ENCODE data around the gene TMA7.

DNA sequence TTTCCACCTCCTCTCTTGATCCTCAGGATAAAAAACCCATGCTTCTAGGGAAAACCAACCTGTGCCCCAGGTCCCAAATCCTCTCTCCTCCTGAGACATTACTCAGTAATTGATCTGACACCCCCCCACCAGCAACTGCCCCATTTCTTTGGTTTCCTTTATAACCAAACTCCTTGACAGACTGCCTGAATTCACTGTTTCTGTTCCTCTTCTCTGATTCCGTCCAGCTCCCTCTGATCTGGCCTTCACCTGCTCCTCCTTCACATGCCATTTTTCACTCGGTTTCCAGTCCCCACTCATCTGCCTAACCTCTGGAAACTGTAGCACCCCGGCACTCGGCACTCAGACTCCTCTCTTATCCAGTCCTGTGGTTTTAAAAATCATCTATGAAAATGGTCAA is 2.2 kb upstream of the TMA7 start:
- TF ChIP-seq, protein P1, sequence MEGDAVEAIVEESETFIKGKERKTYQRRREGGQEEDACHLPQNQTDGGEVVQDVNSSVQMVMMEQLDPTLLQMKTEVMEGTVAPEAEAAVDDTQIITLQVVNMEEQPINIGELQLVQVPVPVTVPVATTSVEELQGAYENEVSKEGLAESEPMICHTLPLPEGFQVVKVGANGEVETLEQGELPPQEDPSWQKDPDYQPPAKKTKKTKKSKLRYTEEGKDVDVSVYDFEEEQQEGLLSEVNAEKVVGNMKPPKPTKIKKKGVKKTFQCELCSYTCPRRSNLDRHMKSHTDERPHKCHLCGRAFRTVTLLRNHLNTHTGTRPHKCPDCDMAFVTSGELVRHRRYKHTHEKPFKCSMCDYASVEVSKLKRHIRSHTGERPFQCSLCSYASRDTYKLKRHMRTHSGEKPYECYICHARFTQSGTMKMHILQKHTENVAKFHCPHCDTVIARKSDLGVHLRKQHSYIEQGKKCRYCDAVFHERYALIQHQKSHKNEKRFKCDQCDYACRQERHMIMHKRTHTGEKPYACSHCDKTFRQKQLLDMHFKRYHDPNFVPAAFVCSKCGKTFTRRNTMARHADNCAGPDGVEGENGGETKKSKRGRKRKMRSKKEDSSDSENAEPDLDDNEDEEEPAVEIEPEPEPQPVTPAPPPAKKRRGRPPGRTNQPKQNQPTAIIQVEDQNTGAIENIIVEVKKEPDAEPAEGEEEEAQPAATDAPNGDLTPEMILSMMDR (IDR thresholded peaks at IDR 0.05), result no peak
- TF ChIP-seq POLR2A (IDR thresholded peaks at IDR 0.05), result no peak
